ENCODE results near the gene WDR4.
"Not testable (repeated sequence)": the region's sequence is repeated elsewhere in the genome, so short reads cannot be mapped to it uniquely, and the experiment has no call there.

DNA sequence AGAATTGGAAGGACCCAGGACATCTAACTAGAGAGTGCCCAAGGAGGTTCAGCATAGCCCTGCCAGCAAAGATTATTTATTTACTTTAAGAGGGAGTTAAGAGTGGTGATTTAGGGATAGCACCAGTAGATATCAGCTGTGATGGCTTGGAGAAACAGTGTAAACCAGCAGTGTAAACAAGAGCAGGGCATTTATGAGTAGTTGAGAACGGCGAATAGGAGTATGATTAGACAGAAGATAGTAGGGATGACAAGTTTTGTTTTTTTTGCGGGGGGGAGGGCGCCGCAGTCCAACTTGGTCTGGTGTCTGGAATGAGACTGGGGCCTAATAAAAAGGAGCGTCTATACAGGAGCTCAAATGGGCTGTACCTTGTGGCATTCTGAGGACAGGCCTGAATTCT is 77.7 kb downstream of the WDR4 start:
- TF ChIP-seq, protein P1, sequence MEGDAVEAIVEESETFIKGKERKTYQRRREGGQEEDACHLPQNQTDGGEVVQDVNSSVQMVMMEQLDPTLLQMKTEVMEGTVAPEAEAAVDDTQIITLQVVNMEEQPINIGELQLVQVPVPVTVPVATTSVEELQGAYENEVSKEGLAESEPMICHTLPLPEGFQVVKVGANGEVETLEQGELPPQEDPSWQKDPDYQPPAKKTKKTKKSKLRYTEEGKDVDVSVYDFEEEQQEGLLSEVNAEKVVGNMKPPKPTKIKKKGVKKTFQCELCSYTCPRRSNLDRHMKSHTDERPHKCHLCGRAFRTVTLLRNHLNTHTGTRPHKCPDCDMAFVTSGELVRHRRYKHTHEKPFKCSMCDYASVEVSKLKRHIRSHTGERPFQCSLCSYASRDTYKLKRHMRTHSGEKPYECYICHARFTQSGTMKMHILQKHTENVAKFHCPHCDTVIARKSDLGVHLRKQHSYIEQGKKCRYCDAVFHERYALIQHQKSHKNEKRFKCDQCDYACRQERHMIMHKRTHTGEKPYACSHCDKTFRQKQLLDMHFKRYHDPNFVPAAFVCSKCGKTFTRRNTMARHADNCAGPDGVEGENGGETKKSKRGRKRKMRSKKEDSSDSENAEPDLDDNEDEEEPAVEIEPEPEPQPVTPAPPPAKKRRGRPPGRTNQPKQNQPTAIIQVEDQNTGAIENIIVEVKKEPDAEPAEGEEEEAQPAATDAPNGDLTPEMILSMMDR (conservative IDR thresholded peaks at IDR 0.05): not testable (repeated sequence)
- not testable (repeated sequence) for TF ChIP-seq EZH2 (IDR thresholded peaks at IDR 0.05; ENCODE audit: low read depth)
